HG03025 (cell line): ENCODE measurements around the gene IMP4.
A peak's percentile ranks its signal among the peaks of the same experiment; 100 is the strongest.

Source experiments
- ATAC-seq: cut with Tn5 transposase; IDR thresholded peaks from one replicate; pipeline ENCODE4 v1.9.1; 2021; ENCODE audit warnings: mild to moderate bottlenecking, moderate library complexity; ENCODE audit not compliant: unreplicated experiment, low FRiP score

IMP4 gene

GRCh38 chr2:130375291-130376266, 32.9 kb downstream of the IMP4 start:
- ATAC-seq: no peak

GRCh38 chr2:130376433-130377293, 34.0 kb downstream of the IMP4 start:
- ATAC-seq: peak; percentile 49

GRCh38 chr2:130377491-130377890, 34.8 kb downstream of the IMP4 start:
- ATAC-seq: no peak

GRCh38 chr2:130378206-130378897, 35.7 kb downstream of the IMP4 start:
- ATAC-seq: no peak

- ATAC-seq: no peak
Measured at GRCh38 chr2:130378898-130379214, 36.2 kb downstream of the IMP4 start.

GRCh38 chr2:130380096-130380934, 37.6 kb downstream of the IMP4 start:
- ATAC-seq: no peak

GRCh38 chr2:130381145-130381544, 38.4 kb downstream of the IMP4 start:
- ATAC-seq: no peak

- ATAC-seq: no peak
Measured at GRCh38 chr2:130381619-130382018, 38.9 kb downstream of the IMP4 start.

- ATAC-seq: no peak
Measured at GRCh38 chr2:130382313-130382917, 39.7 kb downstream of the IMP4 start.

GRCh38 chr2:130385709-130386108, 43.0 kb downstream of the IMP4 start:
- ATAC-seq: peak; percentile 46

- ATAC-seq: no peak
Measured at GRCh38 chr2:130387071-130387400, 44.3 kb downstream of the IMP4 start.

GRCh38 chr2:130387804-130388203, 45.1 kb downstream of the IMP4 start:
- ATAC-seq: no peak

GRCh38 chr2:130388221-130388907, 45.7 kb downstream of the IMP4 start:
- no peak for ATAC-seq

- ATAC-seq: no peak
Measured at GRCh38 chr2:130389358-130389757, 46.7 kb downstream of the IMP4 start.

- no peak for ATAC-seq
Measured at GRCh38 chr2:130389783-130390182, 47.1 kb downstream of the IMP4 start.

- ATAC-seq: peak; percentile 21
Measured at GRCh38 chr2:130390460-130391057, 47.9 kb downstream of the IMP4 start.

- ATAC-seq: peak; percentile 81
Measured at GRCh38 chr2:130391058-130391871, 48.6 kb downstream of the IMP4 start.
